HG02852 (cell line): ENCODE results near the gene RALGDS.
"Not testable (repeated sequence)": the region's sequence is repeated elsewhere in the genome, so short reads cannot be mapped to it uniquely, and the experiment has no call there.

ENCODE experiments used
- ATAC-seq: cut with Tn5 transposase; IDR thresholded peaks from one replicate; pipeline ENCODE4 v1.9.1; 2021; ENCODE audit warnings: mild to moderate bottlenecking, moderate library complexity; ENCODE audit not compliant: unreplicated experiment

RALGDS gene

DNA sequence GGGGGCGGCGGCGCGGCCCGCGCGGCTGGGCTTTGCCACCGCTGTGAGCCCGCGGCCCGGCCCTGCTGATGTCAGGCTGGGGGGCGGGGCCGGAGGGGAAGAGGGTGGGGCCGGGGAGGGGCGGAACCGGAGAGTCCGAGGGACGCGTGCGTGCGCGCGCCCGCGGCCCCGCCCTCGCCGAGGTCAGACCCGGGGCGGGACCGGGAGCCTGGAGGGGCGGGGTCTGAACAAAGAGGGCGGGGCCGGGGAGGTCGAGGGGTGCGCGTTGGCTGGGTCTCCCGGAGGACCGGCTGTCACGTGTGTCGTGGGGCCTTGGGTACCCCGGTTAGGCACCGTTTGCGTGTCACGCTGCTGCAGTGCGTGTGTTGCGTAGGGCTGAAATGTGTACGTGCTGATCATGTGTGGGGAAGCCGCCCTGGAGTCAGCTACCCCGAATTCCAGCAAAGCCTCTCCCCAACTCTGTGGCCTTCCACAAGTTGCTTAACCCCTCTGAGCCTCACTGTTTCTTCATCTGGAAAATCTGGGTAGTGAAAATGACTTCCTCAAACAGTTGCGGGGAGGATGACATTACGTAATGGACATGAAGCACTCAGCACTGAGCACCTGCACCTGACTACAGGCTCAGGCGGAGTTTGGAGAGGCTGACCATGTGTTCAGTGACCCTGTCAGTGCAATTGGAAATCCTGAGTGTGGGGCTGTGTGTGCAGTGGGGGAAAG, at the start of gene RALGDS:
RALGDS (minus strand) TSS at position 43 of the 717 bp plus-strand sequence. CDS start 86 bp downstream, outside the sequence.
- ATAC-seq = peak; percentile 62

DNA sequence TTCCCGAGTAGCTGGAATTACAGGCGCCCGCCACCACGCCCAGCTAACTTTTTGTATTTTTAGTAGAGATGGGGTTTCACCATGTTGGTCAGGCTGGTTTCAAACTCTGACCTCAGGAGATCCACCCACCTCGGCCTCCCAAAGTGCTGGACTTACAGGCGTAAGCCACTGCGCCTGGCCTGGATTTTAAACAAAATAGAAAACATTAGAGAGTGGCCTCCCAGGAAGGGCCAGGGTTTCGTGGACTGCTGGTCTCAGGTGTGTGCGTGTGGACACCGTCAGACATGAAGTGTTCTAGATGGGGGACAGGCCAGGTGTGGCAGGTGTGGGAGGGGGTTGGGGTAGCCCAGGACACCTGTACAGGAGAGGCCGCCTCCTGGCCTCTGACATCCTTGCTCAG, 49.7 kb upstream of the RALGDS start:
- no peak for ATAC-seq

DNA sequence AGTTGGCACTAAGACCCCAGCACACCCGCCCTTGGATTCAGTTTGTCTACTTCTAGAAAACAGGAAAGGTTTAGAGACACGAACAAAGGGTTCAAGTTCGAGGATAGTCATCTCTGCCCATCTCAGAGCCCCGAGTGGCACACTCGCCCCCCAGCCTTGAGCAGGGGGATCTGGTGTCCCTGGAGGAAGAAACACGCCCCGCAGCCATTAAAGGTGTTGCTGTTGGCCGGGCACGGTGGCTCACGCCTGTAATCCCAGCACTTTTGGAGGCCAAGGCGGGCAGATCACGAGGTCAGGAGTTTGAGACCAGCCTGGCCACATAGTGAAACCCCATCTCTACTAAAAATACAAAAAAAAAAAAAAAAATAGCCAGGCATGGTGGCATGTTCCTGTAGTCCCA, 48.6 kb upstream of the RALGDS start:
- ATAC-seq = not testable (repeated sequence)

DNA sequence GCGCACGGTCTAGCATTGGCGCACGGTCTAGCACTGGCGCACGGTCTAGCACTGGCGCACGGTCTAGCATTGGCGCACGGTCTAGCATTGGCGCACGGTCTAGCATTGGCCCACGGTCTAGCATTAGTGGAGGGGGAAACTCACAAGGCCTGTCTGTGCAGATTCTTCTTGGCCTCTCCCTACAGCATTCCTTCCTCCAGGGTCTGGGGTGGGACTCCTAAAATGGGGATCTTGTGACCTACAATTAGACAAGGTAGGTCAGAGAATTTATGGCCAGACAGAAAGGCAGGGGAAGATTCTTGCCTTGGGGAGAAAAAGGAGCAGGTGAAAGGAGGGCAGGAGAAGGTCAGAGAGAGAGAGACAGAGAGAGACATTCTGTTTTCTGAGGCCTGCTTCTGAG, 48.1 kb upstream of the RALGDS start:
- ATAC-seq = no peak

DNA sequence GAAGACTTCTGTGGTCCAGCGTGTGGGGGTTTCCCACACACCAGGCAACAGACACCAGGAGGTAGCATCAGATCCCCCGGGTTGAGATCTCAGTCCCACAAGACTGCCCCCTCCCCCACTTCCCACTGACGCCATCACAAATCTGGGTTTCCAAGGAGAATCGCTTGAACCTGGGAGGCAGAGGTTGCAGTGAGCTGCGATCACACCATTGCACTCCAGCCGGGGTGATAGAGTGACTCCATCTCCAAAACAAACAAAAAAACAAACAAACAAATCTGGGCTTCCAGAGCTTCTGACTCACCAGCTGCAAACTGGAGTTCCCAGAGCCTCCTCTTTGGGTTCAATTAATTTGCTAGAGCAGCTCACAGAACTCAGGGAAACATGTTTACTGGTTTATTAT, 47.4 kb upstream of the RALGDS start:
- no peak for ATAC-seq

DNA sequence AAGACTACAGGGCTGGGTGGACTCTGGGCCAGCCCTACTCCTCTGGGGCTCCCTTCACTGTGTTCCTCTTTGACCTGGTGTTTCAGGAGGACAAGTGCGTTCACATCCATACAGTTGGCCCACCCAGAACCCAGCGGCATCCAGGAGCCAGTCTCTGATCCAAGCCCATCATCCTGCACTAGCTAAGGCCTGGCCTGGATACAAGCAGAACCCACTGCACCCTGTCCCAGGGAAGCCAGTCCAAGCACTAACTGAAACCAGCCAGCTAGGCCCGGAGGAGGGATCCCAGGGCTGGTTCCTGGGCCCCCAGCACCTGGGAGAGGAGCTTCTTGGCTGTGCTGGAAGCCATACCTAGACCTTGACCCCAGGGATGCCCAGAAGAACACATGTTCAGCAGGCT, 46.7 kb upstream of the RALGDS start:
- ATAC-seq = no peak

DNA sequence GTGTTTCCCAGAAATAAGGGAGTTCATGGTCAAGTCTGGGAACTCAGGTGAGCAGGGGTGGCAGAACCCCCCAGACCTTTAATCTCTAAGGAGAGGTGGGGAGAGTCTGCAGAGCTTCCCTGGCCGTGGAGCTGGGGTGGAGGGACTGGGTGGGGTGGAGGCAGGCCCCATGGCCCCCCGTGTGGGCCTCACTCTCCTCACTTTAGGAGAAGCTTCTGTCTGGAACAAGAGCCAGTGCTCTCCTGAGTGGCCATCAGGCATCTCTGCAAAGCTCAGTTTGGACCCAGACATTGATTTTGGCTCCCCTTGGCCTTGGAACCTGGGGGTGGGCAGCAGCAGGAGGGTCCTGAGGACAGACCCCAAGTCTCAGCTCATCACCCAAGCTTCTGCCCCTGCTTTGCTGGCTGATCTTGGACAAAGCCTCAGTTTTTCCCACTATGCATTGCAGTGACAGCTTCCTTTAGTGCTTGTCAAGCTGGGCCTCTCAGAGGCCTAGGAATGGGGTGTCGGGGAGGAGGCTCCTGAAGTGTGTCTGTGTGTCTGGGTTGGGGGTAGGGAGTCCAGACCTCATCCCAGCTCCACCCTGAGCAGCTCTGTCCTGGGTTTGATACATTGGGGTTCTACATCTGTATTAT, 46.2 kb upstream of the RALGDS start:
- no peak for ATAC-seq

DNA sequence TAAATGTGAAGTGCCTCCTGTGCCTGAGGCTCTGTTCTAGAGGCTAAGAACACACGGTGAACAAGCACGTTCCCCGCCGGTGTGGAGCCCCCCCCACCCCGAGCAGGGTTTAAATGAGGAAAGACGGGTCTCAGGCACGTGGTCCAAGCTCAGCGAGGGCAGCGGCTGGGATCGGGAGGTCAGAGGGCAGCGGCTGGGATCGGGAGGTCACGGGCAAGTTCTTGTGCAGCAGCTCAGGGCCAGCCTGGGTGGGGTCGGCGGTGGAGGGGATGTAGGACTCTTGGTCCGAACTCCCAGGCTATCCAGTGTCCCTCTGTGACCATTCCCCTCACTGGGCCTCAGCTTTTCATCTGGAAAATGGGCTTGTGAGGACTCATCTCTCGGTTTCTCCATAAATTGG, 45.4 kb upstream of the RALGDS start:
- no peak for ATAC-seq

DNA sequence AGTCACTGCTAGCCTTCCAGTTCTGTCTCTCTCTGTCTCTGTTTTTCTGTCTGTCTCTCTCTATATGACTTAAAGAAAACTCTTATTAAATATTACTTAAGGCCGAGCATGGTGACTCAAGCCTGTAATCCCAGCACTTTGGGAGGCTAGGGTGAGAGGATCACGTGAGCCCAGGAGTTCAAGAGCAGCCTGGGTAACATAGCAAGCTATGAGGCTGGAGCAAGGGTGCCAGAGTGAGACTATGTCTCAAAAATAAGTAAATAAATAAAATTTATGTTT, 44.4 kb upstream of the RALGDS start:
- no peak for ATAC-seq

DNA sequence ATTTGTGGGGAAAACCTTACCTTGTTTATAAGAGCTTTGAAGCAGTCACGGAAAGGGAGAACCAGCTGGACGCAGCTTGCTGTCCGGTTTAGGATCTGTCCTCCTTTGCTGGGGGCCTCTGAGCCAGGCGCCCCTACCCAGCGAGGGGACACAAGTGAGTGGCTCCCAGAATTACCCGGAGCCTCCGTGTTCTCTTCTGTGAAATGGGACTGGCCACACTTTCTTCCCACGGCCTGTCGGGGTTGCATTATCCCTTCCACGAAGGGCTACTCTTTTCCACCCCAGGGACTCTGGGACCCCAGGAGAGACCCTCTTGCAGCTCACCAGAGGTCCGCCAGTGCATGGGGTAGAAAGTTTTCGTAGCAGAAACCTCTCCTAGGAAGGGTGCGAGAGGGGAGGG, 43.2 kb upstream of the RALGDS start:
- ATAC-seq = no peak

DNA sequence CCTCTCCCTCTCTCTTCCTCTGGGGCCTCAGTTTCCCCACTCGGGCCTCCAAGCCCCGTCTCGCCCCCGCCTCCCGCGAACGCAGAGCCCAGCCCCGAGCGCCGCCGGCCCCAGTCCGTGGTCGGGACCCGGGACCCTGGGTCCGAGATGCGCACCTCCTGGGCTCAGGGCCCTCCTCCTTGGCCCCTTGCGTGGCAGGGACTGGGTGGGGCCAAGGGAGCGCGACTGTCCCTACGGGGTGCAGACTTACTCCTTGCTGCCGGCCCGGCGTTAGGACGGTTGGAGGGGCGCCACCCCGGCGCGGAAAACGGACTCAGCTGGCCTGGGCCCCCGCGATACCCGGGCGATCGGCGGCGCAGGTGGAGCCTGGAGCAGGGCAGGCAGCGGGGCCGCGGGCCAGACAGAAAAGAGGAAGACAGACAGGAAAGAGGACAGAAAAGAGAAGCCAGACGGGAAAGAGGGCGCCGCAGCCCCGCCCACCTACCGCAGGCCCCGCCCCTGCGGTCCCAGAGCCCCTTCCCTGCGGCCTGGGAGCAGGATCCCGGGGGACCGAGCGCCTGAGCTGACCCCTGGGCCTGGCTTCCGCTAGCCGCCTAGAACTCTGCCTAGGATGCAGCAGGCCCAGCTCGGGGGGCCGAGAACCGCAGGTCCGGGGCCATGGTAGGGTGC, 42.6 kb upstream of the RALGDS start, which contains the start of gene GBGT1:
GBGT1 (minus strand) TSS at position 411 of the 669 bp plus-strand sequence. CDS start 1,502 bp downstream, outside the sequence.
- no peak for ATAC-seq

DNA sequence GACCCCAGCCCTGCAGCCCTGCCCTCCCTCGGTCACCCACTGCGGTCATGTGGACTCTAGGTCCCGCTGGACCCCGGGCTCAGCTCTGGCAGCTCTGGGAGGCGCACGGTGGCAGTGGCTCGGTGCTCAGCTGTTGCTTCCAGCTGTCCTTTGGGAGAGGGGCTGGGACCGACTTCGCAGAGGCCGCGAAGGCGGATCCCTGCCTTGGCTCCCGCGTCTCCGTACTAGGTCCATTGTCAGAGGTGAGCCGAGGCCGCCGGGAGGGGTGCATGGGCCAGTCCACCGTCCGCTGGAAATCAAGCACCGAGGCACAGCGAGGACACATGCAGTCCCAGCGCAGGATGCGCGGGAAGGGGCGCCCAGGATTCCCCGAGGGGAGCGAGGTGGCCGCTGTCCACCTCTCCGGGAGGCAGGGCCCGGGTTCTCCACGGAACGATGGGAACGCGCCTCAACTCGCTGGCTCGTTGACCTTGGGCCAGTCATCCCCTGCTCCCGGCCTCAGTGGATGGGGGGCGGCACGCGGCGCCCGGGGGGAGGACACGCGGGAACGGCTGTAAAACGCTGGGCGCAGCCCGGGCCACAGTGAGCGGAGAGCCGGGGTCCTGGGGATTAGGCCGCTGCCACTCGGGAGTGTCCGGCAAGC, 41.9 kb upstream of the RALGDS start:
- ATAC-seq = no peak

DNA sequence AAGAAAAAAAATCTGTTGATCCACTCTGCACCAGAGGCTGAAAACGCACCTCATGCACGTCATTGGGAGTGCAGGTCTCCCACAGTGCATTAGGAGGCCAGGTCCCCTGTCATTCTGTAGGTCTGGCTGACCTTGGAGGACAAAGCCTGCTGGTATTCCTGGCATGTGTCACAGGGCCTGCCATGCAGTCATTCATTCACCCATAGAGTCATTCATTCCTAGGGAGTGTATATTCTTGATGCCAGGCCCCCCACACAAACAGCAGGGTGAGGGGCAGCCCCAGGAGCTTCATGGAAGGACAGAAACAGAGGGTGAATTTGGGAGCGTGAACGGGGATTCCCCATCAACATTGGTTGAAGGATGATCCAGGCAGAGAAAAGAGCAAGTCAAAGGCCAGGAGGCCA, 40.5 kb upstream of the RALGDS start:
- ATAC-seq = no peak

DNA sequence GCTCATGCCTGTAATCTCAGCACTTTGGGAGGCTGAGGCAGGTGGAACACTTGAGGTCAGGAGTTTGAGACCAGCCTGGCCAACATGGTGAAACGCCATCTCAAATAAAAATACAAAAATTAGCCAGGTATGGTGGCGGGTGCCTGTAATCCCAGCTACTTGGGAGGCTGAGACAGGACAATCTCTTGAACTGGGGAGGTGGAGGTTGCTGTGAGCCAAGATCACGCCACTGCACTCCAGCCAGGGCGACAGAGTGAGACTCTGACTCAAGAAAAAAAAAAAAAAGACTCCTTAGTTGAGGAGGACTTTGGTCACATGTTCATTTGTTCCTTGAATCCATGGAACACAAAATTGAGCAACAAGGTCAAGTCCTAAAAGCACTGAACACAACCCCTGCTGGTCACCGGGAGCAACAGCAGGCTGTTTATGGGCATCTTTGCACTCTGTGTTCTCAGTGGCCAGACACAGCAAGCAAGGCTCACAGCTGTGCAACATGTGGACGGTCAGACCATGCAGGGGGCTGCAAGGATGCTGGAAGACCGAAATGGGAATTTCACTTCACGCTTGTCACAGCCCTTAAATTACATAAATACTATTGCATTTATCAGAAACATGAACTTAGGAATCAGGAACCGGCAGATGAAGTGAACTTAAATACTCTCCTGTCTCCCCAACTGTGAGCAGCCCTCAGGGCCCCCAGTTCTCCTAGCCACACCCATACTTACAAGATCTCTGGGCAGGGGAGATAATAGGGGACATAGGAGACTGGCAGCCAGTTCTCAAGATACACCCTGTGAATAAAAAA, 39.9 kb upstream of the RALGDS start:
- no peak for ATAC-seq

DNA sequence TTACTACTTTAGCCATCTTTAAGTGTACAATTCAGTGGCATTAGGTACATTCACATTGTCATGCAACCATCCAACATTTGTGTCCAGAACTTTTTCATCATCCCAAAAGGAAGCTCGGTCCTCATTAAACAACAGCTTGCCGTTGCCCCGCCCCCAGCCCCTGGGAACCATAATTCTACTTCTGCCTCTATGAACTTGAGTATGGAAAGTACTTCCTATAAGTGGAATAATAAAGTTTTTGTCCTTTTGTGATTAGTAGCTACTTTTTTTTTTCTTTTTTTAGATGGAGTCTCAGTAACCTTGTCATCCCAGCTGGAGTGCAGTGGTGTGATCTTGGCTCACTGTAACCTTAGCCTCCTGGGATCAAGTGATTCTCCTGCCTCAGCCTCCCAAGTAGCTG, 37.7 kb upstream of the RALGDS start:
- no peak for ATAC-seq

DNA sequence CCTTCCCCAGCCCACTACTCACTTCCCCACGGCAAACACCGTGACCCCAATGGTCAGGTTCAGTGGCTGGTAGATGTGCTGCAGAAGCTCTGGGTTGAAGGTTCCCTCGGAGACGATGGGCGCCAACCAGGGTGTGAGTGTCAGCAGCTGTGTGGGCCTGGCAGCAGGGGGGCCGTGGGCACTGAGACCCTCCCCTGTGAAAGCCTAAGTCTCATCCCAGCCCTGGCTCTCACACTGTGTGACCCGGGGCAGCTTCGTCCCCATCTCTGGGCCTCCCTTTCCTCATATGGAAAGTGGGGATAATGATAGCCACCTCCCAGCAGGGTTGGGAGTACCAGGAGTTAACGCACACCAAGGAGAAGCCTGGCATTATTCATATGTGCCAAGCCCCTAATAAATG, 34.1 kb upstream of the RALGDS start:
- ATAC-seq = no peak

DNA sequence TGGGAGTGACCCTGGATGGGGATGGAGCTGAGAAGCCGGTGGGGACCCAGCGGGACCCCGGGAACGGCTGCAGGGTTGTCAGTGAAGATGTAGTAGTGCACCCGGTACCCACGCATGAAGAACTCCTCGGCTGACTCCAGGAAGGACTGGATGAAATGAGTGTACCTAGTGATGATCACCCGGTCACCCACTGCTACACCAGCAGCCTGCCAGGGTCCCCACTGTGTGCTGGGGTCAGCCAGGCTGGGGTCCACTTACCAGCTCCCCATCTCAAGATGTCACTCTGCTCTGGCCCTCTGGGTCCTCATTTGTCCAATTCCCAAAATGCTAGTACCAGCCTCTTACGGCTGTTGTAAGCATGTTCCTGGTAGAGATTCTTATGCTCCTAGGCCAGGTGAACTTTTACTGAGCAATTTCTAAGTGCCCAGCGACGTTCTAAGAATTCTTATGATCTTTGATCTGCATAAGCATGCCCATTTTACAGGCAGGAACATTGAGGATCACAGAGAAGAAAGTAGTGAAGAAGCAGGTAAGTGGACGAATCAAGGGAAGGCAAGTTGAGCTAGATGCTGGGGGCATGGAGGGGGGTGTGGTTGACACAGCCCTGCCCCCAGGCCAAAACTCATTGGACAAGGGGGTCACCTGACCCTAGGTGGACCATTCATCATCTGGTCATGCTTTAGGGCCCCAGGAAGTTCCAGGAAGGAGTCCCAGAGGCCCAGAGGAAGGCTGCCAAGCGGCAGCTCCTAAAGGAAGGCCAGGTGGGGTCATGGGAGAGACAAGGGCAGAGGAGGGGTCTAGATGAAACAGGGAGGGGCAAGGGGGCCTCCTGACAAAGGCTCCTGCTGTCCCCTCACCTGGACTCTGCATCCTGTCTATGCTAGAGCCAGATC, 33.3 kb upstream of the RALGDS start:
- no peak for ATAC-seq

DNA sequence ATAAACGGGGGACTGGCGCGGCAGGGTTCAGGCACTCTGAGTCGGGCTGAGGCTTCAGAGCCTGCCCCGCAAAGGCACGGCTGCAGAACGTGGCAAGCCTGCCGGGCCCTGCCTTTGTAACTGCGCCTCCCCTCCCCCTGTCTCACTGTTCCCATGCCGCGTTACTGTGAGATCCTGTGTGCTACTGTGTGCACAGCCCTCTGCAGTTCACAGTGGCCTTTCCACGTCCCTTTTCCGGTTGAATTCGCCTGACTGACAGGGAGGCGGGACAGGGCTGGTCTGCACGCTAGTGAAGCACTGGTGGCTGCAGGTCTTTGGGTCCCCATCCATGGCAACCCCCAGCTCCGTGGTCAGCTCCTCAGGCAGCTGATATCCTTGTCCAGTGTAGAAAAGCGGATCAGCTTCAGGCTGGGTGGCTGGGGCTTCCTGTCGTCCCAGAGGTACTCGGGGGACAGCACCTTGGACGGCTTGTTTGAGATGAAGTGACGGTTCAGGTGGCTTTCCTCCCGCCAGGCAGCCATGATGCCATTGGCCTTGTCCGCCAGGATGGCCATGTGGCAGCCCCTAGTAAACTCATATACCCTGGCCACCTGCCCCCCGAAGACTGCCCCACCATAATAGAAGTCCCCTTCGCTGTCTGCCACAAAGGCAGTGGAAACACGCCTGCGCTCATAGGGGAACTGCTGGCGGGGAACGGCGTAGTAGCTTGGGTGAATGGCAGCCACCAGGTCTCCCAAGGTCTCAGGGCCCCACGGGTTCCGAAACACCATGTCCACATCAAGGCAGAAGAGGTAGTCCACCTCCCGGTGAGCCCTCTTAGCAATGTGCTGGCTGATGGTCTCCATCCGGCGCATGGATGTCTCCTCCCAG, 32.4 kb upstream of the RALGDS start:
- no peak for ATAC-seq
